ENCODE data around the gene MYL12B.

The MYL12B gene

DNA sequence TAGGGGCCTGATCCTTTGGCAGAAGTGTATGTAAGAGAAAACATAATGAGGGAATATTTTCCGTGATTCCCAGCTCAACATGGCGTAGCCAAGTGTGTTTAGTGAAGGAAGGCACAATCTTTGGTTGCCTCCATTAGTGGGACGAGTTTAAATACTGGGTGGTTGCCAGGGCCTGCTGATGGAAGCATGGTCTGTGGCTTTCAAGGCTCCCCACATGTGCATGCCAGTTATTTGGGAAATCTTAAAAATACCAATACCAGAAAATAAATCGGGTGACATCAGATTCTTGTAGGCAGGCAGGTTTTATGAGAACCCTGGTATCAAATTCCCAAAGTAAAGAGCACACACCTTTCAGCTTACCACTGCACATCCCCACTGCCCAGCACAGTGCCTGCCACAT lies 7.2 kb upstream of the MYL12B start:
- Histone ChIP-seq H3K27me3 (replicated peaks) (no peaks in the 10 kb centered on the region), H3K36me3 (replicated peaks) (peaks cover 69% of the 10 kb centered on the region), H3K27ac (no peak overlapping the region), H3K4me3 (ENCODE audit: low read depth, low read length) (no peak overlapping the region)
- TF ChIP-seq, protein P1, sequence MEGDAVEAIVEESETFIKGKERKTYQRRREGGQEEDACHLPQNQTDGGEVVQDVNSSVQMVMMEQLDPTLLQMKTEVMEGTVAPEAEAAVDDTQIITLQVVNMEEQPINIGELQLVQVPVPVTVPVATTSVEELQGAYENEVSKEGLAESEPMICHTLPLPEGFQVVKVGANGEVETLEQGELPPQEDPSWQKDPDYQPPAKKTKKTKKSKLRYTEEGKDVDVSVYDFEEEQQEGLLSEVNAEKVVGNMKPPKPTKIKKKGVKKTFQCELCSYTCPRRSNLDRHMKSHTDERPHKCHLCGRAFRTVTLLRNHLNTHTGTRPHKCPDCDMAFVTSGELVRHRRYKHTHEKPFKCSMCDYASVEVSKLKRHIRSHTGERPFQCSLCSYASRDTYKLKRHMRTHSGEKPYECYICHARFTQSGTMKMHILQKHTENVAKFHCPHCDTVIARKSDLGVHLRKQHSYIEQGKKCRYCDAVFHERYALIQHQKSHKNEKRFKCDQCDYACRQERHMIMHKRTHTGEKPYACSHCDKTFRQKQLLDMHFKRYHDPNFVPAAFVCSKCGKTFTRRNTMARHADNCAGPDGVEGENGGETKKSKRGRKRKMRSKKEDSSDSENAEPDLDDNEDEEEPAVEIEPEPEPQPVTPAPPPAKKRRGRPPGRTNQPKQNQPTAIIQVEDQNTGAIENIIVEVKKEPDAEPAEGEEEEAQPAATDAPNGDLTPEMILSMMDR (IDR thresholded peaks at IDR 0.05; ENCODE audit: low read depth, low read length, missing control alignments) = no peak
- in situ Hi-C loops (cut with HindIII; ENCODE audit: low pct_ligation_motif_present, low sequenced_read_pairs) = no loop called here
- DNase-seq = no peak

DNA sequence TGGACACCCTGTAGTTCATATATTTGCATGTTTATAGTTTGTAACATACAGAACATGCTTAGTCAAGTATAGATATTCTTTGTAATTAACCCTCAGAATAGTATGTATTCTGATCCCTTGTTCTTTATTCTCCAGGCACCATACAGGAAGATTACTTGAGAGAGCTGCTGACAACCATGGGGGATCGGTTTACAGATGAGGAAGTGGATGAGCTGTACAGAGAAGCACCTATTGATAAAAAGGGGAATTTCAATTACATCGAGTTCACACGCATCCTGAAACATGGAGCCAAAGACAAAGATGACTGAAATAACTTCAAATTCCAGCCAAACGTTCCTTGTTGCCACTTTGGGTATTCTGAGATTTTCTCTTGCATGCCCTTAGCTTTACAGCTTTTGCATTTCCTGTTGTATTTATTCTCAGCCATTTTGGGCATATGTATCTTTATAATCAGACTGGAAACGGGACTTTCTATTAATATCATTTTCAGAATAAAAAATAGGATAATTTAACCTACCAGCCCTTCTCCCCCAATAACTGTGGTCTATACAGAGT lies 6.2 kb upstream of the MYL12B start:
- Histone ChIP-seq H3K27me3 (replicated peaks) (no peaks in the 10 kb centered on the region), H3K36me3 (replicated peaks) (peaks cover 63% of the 10 kb centered on the region), H3K27ac (peak overlapping the region; percentile 31), H3K4me3 (ENCODE audit: low read depth, low read length) (no peak overlapping the region)
- DNase-seq = no peak
- in situ Hi-C loops (cut with HindIII; ENCODE audit: low pct_ligation_motif_present, low sequenced_read_pairs) = no loop called here
- TF ChIP-seq, protein P1 (IDR thresholded peaks at IDR 0.05; ENCODE audit: low read depth, low read length, missing control alignments) = no peak

DNA sequence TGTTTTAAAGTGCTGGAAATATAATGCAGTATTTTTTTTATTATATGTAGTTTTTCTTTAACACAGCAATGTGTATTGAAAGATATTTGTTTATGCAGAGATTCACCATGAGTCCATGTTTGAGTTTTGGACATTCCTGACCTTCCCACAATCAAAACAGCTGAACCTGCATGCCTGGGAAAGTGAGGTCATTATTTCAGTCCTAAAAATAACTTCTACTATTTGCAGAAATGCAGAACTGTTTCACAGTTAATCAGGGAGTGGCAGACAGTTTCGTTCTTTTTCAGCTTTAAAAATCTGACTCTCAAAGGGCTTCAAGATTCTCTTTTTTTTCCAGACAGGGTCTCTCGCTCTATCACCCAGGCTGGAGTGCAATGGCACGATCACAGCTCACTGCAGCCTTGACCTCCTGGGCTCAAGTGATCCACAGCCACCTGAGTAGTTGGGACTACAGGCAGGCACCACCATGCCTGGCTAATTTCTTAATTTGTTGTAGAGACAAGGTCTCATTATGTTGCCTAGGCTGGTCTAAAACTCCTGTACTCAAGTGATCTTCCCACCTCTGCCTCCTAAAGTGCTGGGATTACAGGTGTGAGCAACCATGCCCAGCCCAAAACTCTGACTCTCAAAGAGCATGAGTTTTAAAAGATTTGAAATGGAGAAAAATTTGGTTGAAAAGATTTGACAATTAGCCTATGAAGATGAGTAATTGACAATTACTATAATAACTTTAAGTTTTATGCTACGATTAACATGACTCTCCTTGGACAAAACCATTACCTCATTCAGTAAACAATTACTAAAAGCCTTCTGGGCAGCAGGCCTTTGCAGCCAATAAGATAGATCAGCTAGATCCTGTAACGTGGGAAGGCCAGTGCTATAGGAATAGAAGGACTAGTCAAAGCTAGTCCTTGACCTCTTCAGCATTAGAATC lies 5.0 kb upstream of the MYL12B start:
- Histone ChIP-seq H3K27me3 (replicated peaks) (no peaks in the 10 kb centered on the region), H3K4me3 (ENCODE audit: low read depth, low read length) (no peak overlapping the region), H3K27ac (peak overlapping the region; percentile 60), H3K36me3 (replicated peaks) (peaks cover 63% of the 10 kb centered on the region)
- TF ChIP-seq, protein P1 (IDR thresholded peaks at IDR 0.05; ENCODE audit: low read depth, low read length, missing control alignments) = no peak
- peak; percentile 53 for DNase-seq
- in situ Hi-C loops (cut with HindIII; ENCODE audit: low pct_ligation_motif_present, low sequenced_read_pairs) = no loop called here

DNA sequence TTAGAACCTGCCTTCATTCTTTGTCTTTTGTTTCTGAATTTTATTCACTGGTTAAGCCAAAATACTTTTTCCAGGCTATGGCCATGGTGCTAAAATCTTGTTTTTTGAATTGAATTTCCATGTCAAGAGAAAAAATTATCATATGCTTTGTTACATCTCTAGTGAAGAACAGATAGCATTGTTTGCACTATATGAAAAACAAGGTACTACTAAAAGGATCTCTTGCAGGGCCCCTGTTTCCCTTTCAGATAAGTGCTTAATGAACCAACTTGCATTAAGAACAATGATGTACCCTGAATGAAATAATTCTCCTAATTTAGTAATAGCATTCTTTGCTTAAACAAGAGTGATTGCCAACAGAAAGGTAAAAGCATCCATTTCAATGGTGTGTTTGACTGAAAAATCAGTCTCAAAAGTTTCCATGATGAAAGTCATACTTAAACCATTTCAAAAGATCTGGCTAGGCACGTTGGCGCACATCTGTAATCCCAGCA lies 4.3 kb upstream of the MYL12B start:
- no peak overlapping the region for H3K4me3 ChIP-seq (ENCODE audit: low read depth, low read length)
- TF ChIP-seq, protein P1 (IDR thresholded peaks at IDR 0.05; ENCODE audit: low read depth, low read length, missing control alignments) = no peak
- in situ Hi-C loops (cut with HindIII; ENCODE audit: low pct_ligation_motif_present, low sequenced_read_pairs) = no loop called here
- no peak overlapping the region for H3K27ac ChIP-seq
- DNase-seq = no peak
- H3K27me3 ChIP-seq (replicated peaks) = no peaks in the 10 kb centered on the region
- peaks cover 63% of the 10 kb centered on the region for H3K36me3 ChIP-seq (replicated peaks)

DNA sequence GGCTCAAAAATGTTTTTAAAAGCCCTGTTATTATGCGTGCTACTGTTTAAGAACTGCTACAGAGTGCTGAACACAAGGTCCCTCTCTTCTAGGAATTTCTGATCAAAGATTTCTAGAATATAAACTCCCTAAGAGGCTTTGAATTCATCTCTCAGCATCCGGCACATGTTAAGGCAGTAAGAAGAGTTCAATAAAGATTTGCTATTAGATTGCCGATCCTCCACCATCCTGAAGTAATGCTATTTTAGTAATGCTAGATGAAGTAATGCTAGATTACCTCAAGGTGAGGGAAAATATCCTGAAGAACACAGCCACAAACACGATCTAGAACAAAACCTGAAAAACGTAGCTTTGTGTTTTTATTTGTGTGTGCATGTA lies 949 bp upstream of the MYL12B start:
- Histone ChIP-seq H3K27ac (peak overlapping the region; percentile 99), H3K4me3 (ENCODE audit: low read depth, low read length) (peak overlapping the region; percentile 75), H3K36me3 (replicated peaks) (peaks cover 33% of the 10 kb centered on the region), H3K27me3 (replicated peaks) (no peaks in the 10 kb centered on the region)
- DNase-seq = no peak
- TF ChIP-seq, protein P1 (IDR thresholded peaks at IDR 0.05; ENCODE audit: low read depth, low read length, missing control alignments) = no peak
- in situ Hi-C loops (cut with HindIII; ENCODE audit: low pct_ligation_motif_present, low sequenced_read_pairs) = no loop called here
